HFF-Myc (cell line): Measurements from ENCODE around the gene ACMSD.
A peak's percentile ranks its signal among the peaks of the same experiment; 100 is the strongest.

Experiments used
- DNase-seq: peaks from one replicate; pipeline ENCODE4 v3.0.0-alpha.2; 2011; ENCODE audit warnings: low read depth; ENCODE audit errors: extremely low read depth
- H3K4me3 ChIP-seq: replicated peaks from 2 replicates; pipeline ENCODE4 v1.5.1; 2011; ENCODE audit warnings: low read depth, mild to moderate bottlenecking, control low read depth, low read length
- CTCF ChIP-seq: IDR thresholded peaks from 2 replicates; pipeline ENCODE4 v1.5.1; 2012; ENCODE audit warnings: mild to moderate bottlenecking, low read depth, low read length, control low read depth; ENCODE audit errors: missing control alignments

ACMSD gene

GRCh38 chr2:134912361-134912760 is 73.9 kb downstream of the ACMSD start:
- DNase-seq: no peak

GRCh38 chr2:134917360-134917865 is 79.0 kb downstream of the ACMSD start:
- TF ChIP-seq CTCF: no peak
- no peak for DNase-seq

More at GRCh38 chr2:134912361-134912760, 73.9 kb downstream of the ACMSD start:
- no peak for TF ChIP-seq CTCF
- no peak overlapping the region for H3K4me3 ChIP-seq

GRCh38 chr2:134917888-134918525 is 79.6 kb downstream of the ACMSD start:
- H3K4me3 ChIP-seq: peak overlapping the region; percentile 97
- DNase-seq: peak; percentile 80
- TF ChIP-seq CTCF: peak; percentile 7

More at GRCh38 chr2:134917360-134917865, 79.0 kb downstream of the ACMSD start:
- peak overlapping the region; percentile 97 for H3K4me3 ChIP-seq

- DNase-seq: peak; percentile 96
- TF ChIP-seq CTCF: no peak
- H3K4me3 ChIP-seq: peak within 1 kb of the TSS; percentile 97
These were observed 80.3 kb downstream of the ACMSD start, which contains the start of gene CCNT2 for GRCh38 chr2:134918526-134919340. Gene CCNT2 (plus strand): TSS chr2:134918822. CDS start chr2:134918855, 33 bp downstream.

- TF ChIP-seq CTCF: no peak
- peak overlapping the region; percentile 97 for H3K4me3 ChIP-seq
- no peak for DNase-seq
These were observed 81.2 kb downstream of the ACMSD start for GRCh38 chr2:134919341-134920210.

- H3K4me3 ChIP-seq: no peak overlapping the region
- no peak for DNase-seq
- TF ChIP-seq CTCF: no peak
These were observed 86.5 kb downstream of the ACMSD start for GRCh38 chr2:134924912-134925311.
